Erythroblast (primary cell): Measurements from ENCODE around the gene PTPRR.

Source experiments
- GATA1 ChIP-seq: IDR thresholded peaks from 2 replicates; pipeline ENCODE4 v1.6.1; 2011; ENCODE audit warnings: low read depth, mild to moderate bottlenecking, control low read depth, low read length, moderate library complexity
- POLR2A ChIP-seq: IDR thresholded peaks from 2 replicates; pipeline ENCODE4 v1.6.1; 2011; ENCODE audit warnings: mild to moderate bottlenecking, low read length

- TF ChIP-seq POLR2A (no peak), GATA1 (no peak)
Observed at GRCh38 chr12:70929029-70929428, 8.5 kb upstream of the PTPRR start.
